ENCODE measurements around the gene SYT1.

Gene SYT1

DNA sequence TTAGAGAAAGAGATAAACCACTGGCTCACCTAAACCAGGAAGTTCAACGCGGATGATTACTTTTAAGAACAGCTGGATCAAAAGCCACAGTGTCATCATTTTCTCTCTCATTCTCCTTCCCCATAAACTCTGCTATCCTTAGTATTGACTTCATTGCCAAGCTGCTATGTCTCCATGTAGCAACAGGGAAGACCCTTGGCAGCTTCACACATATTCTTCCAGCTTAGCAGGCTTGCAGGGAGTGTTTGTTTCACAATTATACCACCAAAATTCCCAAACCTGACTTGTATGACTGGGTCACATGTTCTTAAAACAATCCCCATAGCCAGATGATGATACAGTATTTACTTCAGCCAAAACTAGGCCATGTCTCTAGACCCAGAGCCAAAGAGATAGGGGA is 590.7 kb downstream of the SYT1 start:
- H3K79me2 ChIP-seq (ENCODE audit: insufficient read depth, low read length), result no peaks in the 10 kb centered on the region
- no peak overlapping the region for H3K9ac ChIP-seq (ENCODE audit: low read length)
- H2AFZ ChIP-seq (ENCODE audit: low read depth, low read length, severe bottlenecking), result no peak overlapping the region
- H3K4me2 ChIP-seq (ENCODE audit: low read depth, low read length, poor library complexity, severe bottlenecking), result no peak overlapping the region
- no peak overlapping the region for H3K4me3 ChIP-seq (ENCODE audit: insufficient read depth, low read length, poor library complexity, severe bottlenecking)
- no peak overlapping the region for H3K27ac ChIP-seq (ENCODE audit: low read depth, low read length)
- H3K9me2 ChIP-seq (replicated peaks; ENCODE audit: insufficient read depth, low read length), result no peaks in the 10 kb centered on the region
- no peaks in the 10 kb centered on the region for H3K9me3 ChIP-seq (ENCODE audit: insufficient read depth, low read length)
- no peaks in the 10 kb centered on the region for H3F3A ChIP-seq (ENCODE audit: insufficient read depth)
- TF ChIP-seq, protein P1, sequence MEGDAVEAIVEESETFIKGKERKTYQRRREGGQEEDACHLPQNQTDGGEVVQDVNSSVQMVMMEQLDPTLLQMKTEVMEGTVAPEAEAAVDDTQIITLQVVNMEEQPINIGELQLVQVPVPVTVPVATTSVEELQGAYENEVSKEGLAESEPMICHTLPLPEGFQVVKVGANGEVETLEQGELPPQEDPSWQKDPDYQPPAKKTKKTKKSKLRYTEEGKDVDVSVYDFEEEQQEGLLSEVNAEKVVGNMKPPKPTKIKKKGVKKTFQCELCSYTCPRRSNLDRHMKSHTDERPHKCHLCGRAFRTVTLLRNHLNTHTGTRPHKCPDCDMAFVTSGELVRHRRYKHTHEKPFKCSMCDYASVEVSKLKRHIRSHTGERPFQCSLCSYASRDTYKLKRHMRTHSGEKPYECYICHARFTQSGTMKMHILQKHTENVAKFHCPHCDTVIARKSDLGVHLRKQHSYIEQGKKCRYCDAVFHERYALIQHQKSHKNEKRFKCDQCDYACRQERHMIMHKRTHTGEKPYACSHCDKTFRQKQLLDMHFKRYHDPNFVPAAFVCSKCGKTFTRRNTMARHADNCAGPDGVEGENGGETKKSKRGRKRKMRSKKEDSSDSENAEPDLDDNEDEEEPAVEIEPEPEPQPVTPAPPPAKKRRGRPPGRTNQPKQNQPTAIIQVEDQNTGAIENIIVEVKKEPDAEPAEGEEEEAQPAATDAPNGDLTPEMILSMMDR (IDR thresholded peaks at IDR 0.05; ENCODE audit: insufficient read depth, low read length, poor library complexity, severe bottlenecking), result no peak
- TF ChIP-seq EZH2phosphoT487 (conservative IDR thresholded peaks at IDR 0.05; ENCODE audit: low read length), result no peak
- no peaks in the 10 kb centered on the region for H3K36me3 ChIP-seq (ENCODE audit: low read length)
- no peaks in the 10 kb centered on the region for H4K20me1 ChIP-seq (ENCODE audit: low read depth, low read length)
- H3K27me3 ChIP-seq (ENCODE audit: low read length), result no peaks in the 10 kb centered on the region

DNA sequence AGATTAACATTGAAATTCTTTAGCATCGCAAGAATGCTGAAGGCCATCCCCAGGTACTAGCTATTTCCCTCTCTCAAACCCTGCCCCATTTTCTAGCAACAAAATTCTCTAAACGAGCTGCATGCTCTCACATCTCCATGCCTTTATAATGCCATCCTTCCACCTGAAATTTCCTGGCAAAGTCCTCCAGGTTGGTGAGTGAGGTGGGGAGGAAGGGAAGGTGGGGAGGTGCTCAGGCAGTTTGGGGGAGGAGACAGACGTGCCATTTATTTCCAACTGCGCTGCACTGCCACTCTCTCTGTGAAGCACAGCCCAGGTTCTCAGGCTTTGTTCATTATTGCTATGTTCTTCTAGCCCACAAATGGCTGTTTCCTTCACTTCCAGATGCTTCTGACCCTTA is 617.7 kb downstream of the SYT1 start:
- H3K4me3 ChIP-seq (ENCODE audit: insufficient read depth, low read length, poor library complexity, severe bottlenecking), result no peak overlapping the region
- H3K36me3 ChIP-seq (ENCODE audit: low read length), result no peaks in the 10 kb centered on the region
- no peaks in the 10 kb centered on the region for H3K79me2 ChIP-seq (ENCODE audit: insufficient read depth, low read length)
- no peaks in the 10 kb centered on the region for H4K20me1 ChIP-seq (ENCODE audit: low read depth, low read length)
- no peak for TF ChIP-seq EZH2phosphoT487 (conservative IDR thresholded peaks at IDR 0.05; ENCODE audit: low read length)
- TF ChIP-seq, protein P1 (IDR thresholded peaks at IDR 0.05; ENCODE audit: insufficient read depth, low read length, poor library complexity, severe bottlenecking), result no peak
- H3K9ac ChIP-seq (ENCODE audit: low read length), result no peak overlapping the region
- H3K27me3 ChIP-seq (ENCODE audit: low read length), result no peaks in the 10 kb centered on the region
- no peaks in the 10 kb centered on the region for H3K9me3 ChIP-seq (ENCODE audit: insufficient read depth, low read length)
- H2AFZ ChIP-seq (ENCODE audit: low read depth, low read length, severe bottlenecking), result no peak overlapping the region
- H3K9me2 ChIP-seq (replicated peaks; ENCODE audit: insufficient read depth, low read length), result no peaks in the 10 kb centered on the region
- no peak overlapping the region for H3K27ac ChIP-seq (ENCODE audit: low read depth, low read length)
- no peaks in the 10 kb centered on the region for H3F3A ChIP-seq (ENCODE audit: insufficient read depth)
- no peak overlapping the region for H3K4me2 ChIP-seq (ENCODE audit: low read depth, low read length, poor library complexity, severe bottlenecking)

DNA sequence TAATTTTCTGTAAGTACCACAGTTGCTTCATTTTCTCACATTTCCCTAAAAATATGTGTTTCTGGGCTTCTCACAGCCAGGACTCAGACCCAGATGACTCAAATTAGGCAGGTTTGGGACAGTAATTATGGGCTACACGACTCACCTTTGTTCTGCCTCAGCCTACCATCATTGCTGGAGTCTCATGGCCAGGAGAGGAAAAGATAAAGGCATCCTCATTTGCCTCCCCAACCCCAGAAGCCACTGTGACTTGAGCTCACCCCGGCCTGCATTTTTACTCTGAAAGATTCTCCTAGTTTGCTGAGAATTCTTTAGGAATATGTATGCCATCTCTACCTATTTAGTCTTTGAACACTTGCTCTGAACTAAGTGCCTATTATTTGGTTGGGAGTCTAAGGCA is 618.3 kb downstream of the SYT1 start:
- no peak overlapping the region for H3K27ac ChIP-seq (ENCODE audit: low read depth, low read length)
- no peaks in the 10 kb centered on the region for H3K36me3 ChIP-seq (ENCODE audit: low read length)
- no peaks in the 10 kb centered on the region for H4K20me1 ChIP-seq (ENCODE audit: low read depth, low read length)
- no peak overlapping the region for H3K4me3 ChIP-seq (ENCODE audit: insufficient read depth, low read length, poor library complexity, severe bottlenecking)
- H3K4me2 ChIP-seq (ENCODE audit: low read depth, low read length, poor library complexity, severe bottlenecking), result no peak overlapping the region
- H3F3A ChIP-seq (ENCODE audit: insufficient read depth), result no peaks in the 10 kb centered on the region
- no peaks in the 10 kb centered on the region for H3K9me2 ChIP-seq (replicated peaks; ENCODE audit: insufficient read depth, low read length)
- no peaks in the 10 kb centered on the region for H3K9me3 ChIP-seq (ENCODE audit: insufficient read depth, low read length)
- no peak overlapping the region for H3K9ac ChIP-seq (ENCODE audit: low read length)
- no peaks in the 10 kb centered on the region for H3K27me3 ChIP-seq (ENCODE audit: low read length)
- H2AFZ ChIP-seq (ENCODE audit: low read depth, low read length, severe bottlenecking), result no peak overlapping the region
- no peak for TF ChIP-seq EZH2phosphoT487 (conservative IDR thresholded peaks at IDR 0.05; ENCODE audit: low read length)
- H3K79me2 ChIP-seq (ENCODE audit: insufficient read depth, low read length), result no peaks in the 10 kb centered on the region

DNA sequence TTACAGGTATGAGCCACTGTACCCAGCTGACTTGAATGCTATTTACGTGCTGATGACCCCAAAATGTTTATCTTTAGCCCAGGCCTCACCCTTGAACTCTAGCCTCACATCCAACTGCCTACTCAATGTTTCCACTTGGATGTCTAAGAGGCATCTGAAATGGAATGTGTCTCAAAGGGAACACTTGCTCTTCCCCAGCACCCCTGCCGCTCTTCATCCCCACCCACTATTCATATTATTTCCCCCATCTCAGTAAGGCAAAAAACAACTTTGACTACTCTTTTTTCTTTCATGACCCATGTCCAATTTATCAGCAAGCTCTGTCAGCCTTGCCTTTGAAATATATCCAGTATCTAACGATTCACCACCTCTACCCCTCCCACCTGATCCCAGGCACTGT is 621.6 kb downstream of the SYT1 start:
- Histone ChIP-seq H3F3A (ENCODE audit: insufficient read depth) (no peaks in the 10 kb centered on the region), H3K79me2 (ENCODE audit: insufficient read depth, low read length) (no peaks in the 10 kb centered on the region), H3K9ac (ENCODE audit: low read length) (no peak overlapping the region), H3K27me3 (ENCODE audit: low read length) (no peaks in the 10 kb centered on the region), H3K9me3 (ENCODE audit: insufficient read depth, low read length) (no peaks in the 10 kb centered on the region), H3K9me2 (replicated peaks; ENCODE audit: insufficient read depth, low read length) (no peaks in the 10 kb centered on the region; the same call in 1 of the 2 replicates), H3K4me3 (ENCODE audit: insufficient read depth, low read length, poor library complexity, severe bottlenecking) (no peak overlapping the region), H4K20me1 (ENCODE audit: low read depth, low read length) (no peaks in the 10 kb centered on the region), H3K27ac (ENCODE audit: low read depth, low read length) (no peak overlapping the region), H3K4me2 (ENCODE audit: low read depth, low read length, poor library complexity, severe bottlenecking) (no peak overlapping the region), H2AFZ (ENCODE audit: low read depth, low read length, severe bottlenecking) (no peak overlapping the region), H3K36me3 (ENCODE audit: low read length) (no peaks in the 10 kb centered on the region)
- TF ChIP-seq, protein P1 (IDR thresholded peaks at IDR 0.05; ENCODE audit: insufficient read depth, low read length, poor library complexity, severe bottlenecking), result no peak
- no peak for TF ChIP-seq EZH2phosphoT487 (conservative IDR thresholded peaks at IDR 0.05; ENCODE audit: low read length)
